Mesenchymal stem cell (in vitro differentiated cells and primary cell): ENCODE results near the gene EOMES.
A peak's percentile ranks its signal among the peaks of the same experiment; 100 is the strongest.

Source experiments
- DNase-seq: peaks from one replicate; pipeline ENCODE4 v3.0.0-alpha.2; 2013
- H2AFZ ChIP-seq: one replicate; pipeline ENCODE4 v1.6.1; 2013; ENCODE audit warnings: low read depth, mild to moderate bottlenecking, control low read depth, inconsistent platforms, low read length, moderate library complexity
- H2AK5ac ChIP-seq: 2 replicates; pipeline ENCODE4 v1.6.1; 2013; ENCODE audit warnings: low read length, moderate library complexity, mild to moderate bottlenecking, inconsistent platforms; ENCODE audit not compliant: severe bottlenecking
- H2BK120ac ChIP-seq: one replicate; pipeline ENCODE4 v1.6.1; 2013; ENCODE audit warnings: low read depth, mild to moderate bottlenecking, inconsistent platforms, low read length, moderate library complexity
- H2BK12ac ChIP-seq, 2 experiments: one replicate each; pipeline ENCODE4 v1.6.1; 2013; ENCODE audit warnings: inconsistent platforms in 2 of 2, low read length in 2 of 2, mild to moderate bottlenecking in 2 of 2, moderate library complexity in 2 of 2, control low read depth in 1 of 2
- H2BK15ac ChIP-seq: one replicate; pipeline ENCODE4 v1.6.1; 2013; ENCODE audit warnings: mild to moderate bottlenecking, low read depth, inconsistent platforms; ENCODE audit not compliant: poor library complexity, severe bottlenecking
- H2BK5ac ChIP-seq: 2 replicates; pipeline ENCODE4 v1.6.1; 2013; ENCODE audit warnings: low read depth, mild to moderate bottlenecking, low read length, control low read depth, inconsistent platforms; ENCODE audit not compliant: poor library complexity, severe bottlenecking
- H3K14ac ChIP-seq, 2 experiments: one replicate each; pipeline ENCODE4 v1.6.1; 2013; ENCODE audit warnings: inconsistent platforms in 2 of 2, low read length in 2 of 2, control low read depth in 1 of 2, mild to moderate bottlenecking in 1 of 2, moderate library complexity in 1 of 2
- H3K18ac ChIP-seq, 2 experiments: one replicate each; pipeline ENCODE4 v1.6.1; 2013; ENCODE audit warnings: inconsistent platforms in 2 of 2, low read length in 2 of 2, control low read depth in 1 of 2, low read depth in 1 of 2, mild to moderate bottlenecking in 1 of 2
- H3K23ac ChIP-seq, 2 experiments: one replicate each; pipeline ENCODE4 v1.6.1; 2013; ENCODE audit warnings: inconsistent platforms in 2 of 2, low read length in 2 of 2, mild to moderate bottlenecking in 2 of 2, moderate library complexity in 2 of 2, control low read depth in 1 of 2
- H3K27ac ChIP-seq: 2 replicates; pipeline ENCODE4 v1.5.1; 2013; ENCODE audit warnings: mild to moderate bottlenecking, moderate library complexity, low read length, control low read depth, inconsistent platforms; ENCODE audit not compliant: poor library complexity, severe bottlenecking
- H3K27me3 ChIP-seq, 2 experiments: 2 replicates each; pipeline versions ENCODE4 v1.6.1 to v1.7.0; 2013; ENCODE audit warnings: low read length in 2 of 2, mild to moderate bottlenecking in 2 of 2, moderate library complexity in 2 of 2, control low read depth in 1 of 2, inconsistent platforms in 1 of 2; ENCODE audit not compliant: control insufficient read depth in 1 of 2, insufficient read depth in 1 of 2
- H3K36me3 ChIP-seq, 2 experiments: 2 replicates each; pipeline versions ENCODE4 v1.6.1 to v1.7.0; 2013; ENCODE audit warnings: low read length in 2 of 2, control low read depth in 1 of 2, inconsistent platforms in 1 of 2, low read depth in 1 of 2, mild to moderate bottlenecking in 1 of 2; ENCODE audit not compliant: insufficient read depth in 2 of 2, control insufficient read depth in 1 of 2
- H3K4ac ChIP-seq, 2 experiments: one replicate each; pipeline ENCODE4 v1.6.1; 2013; ENCODE audit warnings: inconsistent platforms in 2 of 2, low read length in 2 of 2, mild to moderate bottlenecking in 2 of 2, moderate library complexity in 2 of 2, control low read depth in 1 of 2, low read depth in 1 of 2
- H3K4me1 ChIP-seq: 2 replicates; pipeline ENCODE4 v1.6.1; 2013; ENCODE audit warnings: low read depth, low read length, control low read depth; ENCODE audit not compliant: control insufficient read depth, insufficient read depth
- H3K4me2 ChIP-seq: 2 replicates; pipeline ENCODE4 v1.6.1; 2013; ENCODE audit warnings: low read length, mild to moderate bottlenecking, inconsistent platforms; ENCODE audit not compliant: poor library complexity, severe bottlenecking
- H3K4me3 ChIP-seq, 2 experiments: 2 replicates each; pipeline versions ENCODE4 v1.5.1 to v1.7.0; 2013; ENCODE audit warnings: low read length in 2 of 2, mild to moderate bottlenecking in 2 of 2, control low read depth in 1 of 2, low read depth in 1 of 2; ENCODE audit not compliant: insufficient read depth in 1 of 2
- H3K79me1 ChIP-seq: replicated peaks from 2 replicates; pipeline ENCODE4 v1.6.1; 2013; ENCODE audit warnings: mild to moderate bottlenecking, control low read depth, low read length, inconsistent platforms; ENCODE audit not compliant: poor library complexity, severe bottlenecking
- H3K9ac ChIP-seq: 2 replicates; pipeline ENCODE4 v1.7.0; 2013; ENCODE audit warnings: mild to moderate bottlenecking, low read length, moderate library complexity
- H3K9me3 ChIP-seq: 2 replicates; pipeline ENCODE4 v1.7.0; 2013; ENCODE audit warnings: mild to moderate bottlenecking, low read length; ENCODE audit not compliant: control insufficient read depth
- H4K8ac ChIP-seq: one replicate; pipeline ENCODE4 v1.6.1; 2013; ENCODE audit warnings: inconsistent platforms, mild to moderate bottlenecking, low read length, moderate library complexity
- H4K91ac ChIP-seq: one replicate; pipeline ENCODE4 v1.6.1; 2013; ENCODE audit warnings: mild to moderate bottlenecking, low read length, inconsistent platforms
- WGBS: methylation state at CpG from one replicate; pipeline ENCODE4 v1.1.7; 2013; ENCODE audit warnings: mixed read lengths; 5-methylcytosine and 5-hydroxymethylcytosine counted together

EOMES gene

GRCh38 chr3:27686642-27687041, 35.5 kb downstream of the EOMES start:
- H3K9ac ChIP-seq: peak overlapping the region; percentile 63
- H3K4ac ChIP-seq: no peak overlapping the region
- WGBS: no CpG with 5 or more reads among the region's 1 CpG
- no peak overlapping the region for H4K8ac ChIP-seq
- H3K14ac ChIP-seq: no peak overlapping the region
- H3K27me3 ChIP-seq: no peaks in the 10 kb centered on the region
- no peaks in the 10 kb centered on the region for H3K4me1 ChIP-seq
- H4K91ac ChIP-seq: no peak overlapping the region
- no peaks in the 10 kb centered on the region for H3K79me1 ChIP-seq
- H3K27ac ChIP-seq: no peak overlapping the region
- no peak overlapping the region for H3K4me3 ChIP-seq
- no peak overlapping the region for H3K23ac ChIP-seq
- H3K18ac ChIP-seq: no peak overlapping the region
- no peak overlapping the region for H2BK15ac ChIP-seq
- DNase-seq: no peak
- H3K36me3 ChIP-seq: no peaks in the 10 kb centered on the region
- H3K9me3 ChIP-seq: peaks cover 23% of the 10 kb centered on the region
- no peak overlapping the region for H2BK5ac ChIP-seq
- no peak overlapping the region for H2AK5ac ChIP-seq
- no peak overlapping the region for H2BK12ac ChIP-seq
- no peak overlapping the region for H2BK120ac ChIP-seq
- H2AFZ ChIP-seq: no peak overlapping the region
- H3K4me2 ChIP-seq: no peak overlapping the region

GRCh38 chr3:27685474-27685873, 36.6 kb downstream of the EOMES start:
- no peak overlapping the region for H3K4ac ChIP-seq
- H3K14ac ChIP-seq: no peak overlapping the region
- peaks cover 14% of the 10 kb centered on the region for H3K9me3 ChIP-seq
- H4K91ac ChIP-seq: no peak overlapping the region
- no peak overlapping the region for H3K27ac ChIP-seq
- H2BK5ac ChIP-seq: no peak overlapping the region
- no peak overlapping the region for H2BK120ac ChIP-seq
- no peak overlapping the region for H2BK15ac ChIP-seq
- no peaks in the 10 kb centered on the region for H3K27me3 ChIP-seq
- no peak overlapping the region for H2BK12ac ChIP-seq
- H3K18ac ChIP-seq: no peak overlapping the region
- no peak overlapping the region for H3K4me2 ChIP-seq
- H2AFZ ChIP-seq: no peak overlapping the region
- no peak overlapping the region for H4K8ac ChIP-seq
- no peak for DNase-seq
- peaks cover 2% of the 10 kb centered on the region for H3K4me1 ChIP-seq
- no peak overlapping the region for H3K4me3 ChIP-seq
- no peak overlapping the region for H2AK5ac ChIP-seq
- no peaks in the 10 kb centered on the region for H3K79me1 ChIP-seq
- no peaks in the 10 kb centered on the region for H3K36me3 ChIP-seq
- H3K9ac ChIP-seq: no peak overlapping the region
- 33% methylated on average over 1 of the region's 1 CpG for WGBS
- no peak overlapping the region for H3K23ac ChIP-seq

- Histone ChIP-seq H3K18ac (no peak overlapping the region), H2BK120ac (no peak overlapping the region), H2AK5ac (no peak overlapping the region), H2AFZ (no peak overlapping the region), H3K27ac (no peak overlapping the region), H3K4me2 (no peak overlapping the region), H3K79me1 (no peaks in the 10 kb centered on the region), H2BK5ac (no peak overlapping the region), H3K4ac (no peak overlapping the region), H3K27me3 (no peaks in the 10 kb centered on the region), H3K14ac (no peak overlapping the region), H3K9ac (no peak overlapping the region), H3K36me3 (no peaks in the 10 kb centered on the region), H3K23ac (no peak overlapping the region), H3K9me3 (peaks cover 9% of the 10 kb centered on the region), H3K4me3 (no peak overlapping the region), H2BK12ac (no peak overlapping the region), H2BK15ac (no peak overlapping the region), H3K4me1 (peaks cover 2% of the 10 kb centered on the region), H4K91ac (no peak overlapping the region), H4K8ac (no peak overlapping the region)
- no peak for DNase-seq
- WGBS: 100% methylated on average over 2 of the region's 2 CpGs
These were observed 37.8 kb downstream of the EOMES start for GRCh38 chr3:27684302-27684701.

GRCh38 chr3:27681249-27681748, 40.8 kb downstream of the EOMES start:
- Histone ChIP-seq H2AFZ (peak overlapping the region; percentile 27), H3K23ac (no peak overlapping the region), H2BK120ac (no peak overlapping the region), H2AK5ac (no peak overlapping the region), H2BK15ac (no peak overlapping the region), H4K8ac (no peak overlapping the region), H3K9ac (peak overlapping the region; percentile 74), H2BK12ac (no peak overlapping the region), H3K4me1 (peaks cover 2% of the 10 kb centered on the region), H3K27ac (no peak overlapping the region), H3K4ac (no peak overlapping the region), H3K4me3 (peak overlapping the region in 1 of 2 experiments; percentile 5), H3K79me1 (no peaks in the 10 kb centered on the region), H3K9me3 (no peaks in the 10 kb centered on the region), H3K18ac (no peak overlapping the region), H3K14ac (no peak overlapping the region), H3K36me3 (no peaks in the 10 kb centered on the region), H3K4me2 (peak overlapping the region; percentile 59), H4K91ac (no peak overlapping the region), H2BK5ac (no peak overlapping the region), H3K27me3 (no peaks in the 10 kb centered on the region)
- 36% methylated on average over 6 of the region's 6 CpGs for WGBS
- DNase-seq: peak; percentile 85
